DND-41 (cell line): ENCODE measurements around the gene WDFY4.

Experiments
- ATAC-seq: fragments of 200-7000 bp; cut with Tn5 transposase; 3 replicates; pipeline ENCODE4 v1.9.1; 2021; ENCODE audit warnings: low read depth; ENCODE audit not compliant: insufficient read depth
- DNase-seq: peaks from one replicate; pipeline ENCODE4 v3.0.0-alpha.2; 2020
- H2AFZ ChIP-seq: 2 replicates; pipeline ENCODE4 v1.6.0; 2012; ENCODE audit warnings: low read depth, low read length
- H3K27ac ChIP-seq: 2 replicates; pipeline ENCODE4 v1.5.1; 2012; ENCODE audit warnings: low read length, inconsistent platforms
- H3K27me3 ChIP-seq: fragments of 200-600 bp; sonication (generic); 2 replicates; pipeline ENCODE4 v1.6.0; 2012; ENCODE audit warnings: low read length, mild to moderate bottlenecking, inconsistent platforms; ENCODE audit not compliant: insufficient read depth, poor library complexity
- H3K36me3 ChIP-seq: 2 replicates; pipeline ENCODE4 v1.5.1; 2012; ENCODE audit warnings: low read length, inconsistent platforms; ENCODE audit not compliant: insufficient read depth
- H3K4me1 ChIP-seq: 2 replicates; pipeline ENCODE4 v1.5.1; 2012; ENCODE audit warnings: mild to moderate bottlenecking, low read length; ENCODE audit not compliant: insufficient read depth
- H3K4me2 ChIP-seq: 2 replicates; pipeline ENCODE4 v1.6.0; 2012; ENCODE audit warnings: mild to moderate bottlenecking, moderate library complexity, low read length, inconsistent platforms; ENCODE audit not compliant: insufficient read depth
- H3K4me3 ChIP-seq, 2 experiments: fragments of 200-600 bp in 1 of 2; shearing (Covaris generic) in 1 of 2; 2 replicates each; pipeline ENCODE4 v1.5.1; 2012 to 2016; ENCODE audit warnings: inconsistent platforms in 2 of 2, low read length in 2 of 2, mild to moderate bottlenecking in 2 of 2, low read depth in 1 of 2, moderate library complexity in 1 of 2
- H3K79me2 ChIP-seq: 2 replicates; pipeline ENCODE4 v1.6.0; 2012; ENCODE audit warnings: low read length, inconsistent platforms; ENCODE audit not compliant: insufficient read depth
- H3K9ac ChIP-seq: 2 replicates; pipeline ENCODE4 v1.6.0; 2012; ENCODE audit warnings: low read depth, mild to moderate bottlenecking, inconsistent platforms, low read length, moderate library complexity
- H3K9me3 ChIP-seq: 2 replicates; pipeline ENCODE4 v1.5.1; 2012; ENCODE audit warnings: low read length, moderate library complexity, mild to moderate bottlenecking, inconsistent platforms; ENCODE audit not compliant: insufficient read depth, severe bottlenecking
- H4K20me1 ChIP-seq: 2 replicates; pipeline ENCODE4 v1.6.0; 2012; ENCODE audit warnings: low read length; ENCODE audit not compliant: insufficient read depth
- CTCF ChIP-seq: IDR thresholded peaks from 2 replicates; pipeline ENCODE4 v1.5.1; 2012; ENCODE audit warnings: borderline replicate concordance, low read length, moderate library complexity, mild to moderate bottlenecking; ENCODE audit not compliant: poor library complexity, severe bottlenecking; ENCODE audit errors: extremely low read depth
- EZH2 ChIP-seq: IDR thresholded peaks from 3 replicates; pipeline ENCODE4 v1.6.1; 2012; ENCODE audit warnings: borderline replicate concordance, low read depth, mild to moderate bottlenecking, moderate library complexity, low read length, inconsistent platforms; ENCODE audit not compliant: severe bottlenecking

WDFY4 gene

GRCh38 chr10:48648172-48648942 is 36.3 kb upstream of the WDFY4 start:
- Histone ChIP-seq H3K27ac (no peak overlapping the region), H2AFZ (no peak overlapping the region), H3K79me2 (no peaks in the 10 kb centered on the region), H3K4me2 (no peak overlapping the region), H3K4me1 (no peaks in the 10 kb centered on the region), H4K20me1 (no peaks in the 10 kb centered on the region), H3K4me3 (no peak overlapping the region), H3K9me3 (no peaks in the 10 kb centered on the region), H3K27me3 (peaks cover 5% of the 10 kb centered on the region), H3K36me3 (no peaks in the 10 kb centered on the region), H3K9ac (no peak overlapping the region)
- peak; percentile 56 for ATAC-seq
- TF ChIP-seq CTCF (no peak), EZH2 (no peak)
- DNase-seq: no peak

- no peak overlapping the region for H3K9ac ChIP-seq
- H4K20me1 ChIP-seq: no peaks in the 10 kb centered on the region
- DNase-seq (no peak), ATAC-seq (no peak)
- no peak overlapping the region for H2AFZ ChIP-seq
- no peak overlapping the region for H3K4me2 ChIP-seq
- peaks cover 9% of the 10 kb centered on the region for H3K27me3 ChIP-seq
- no peaks in the 10 kb centered on the region for H3K79me2 ChIP-seq
- no peaks in the 10 kb centered on the region for H3K36me3 ChIP-seq
- H3K4me3 ChIP-seq: no peak overlapping the region
- no peaks in the 10 kb centered on the region for H3K9me3 ChIP-seq
- H3K4me1 ChIP-seq: no peaks in the 10 kb centered on the region
- TF ChIP-seq CTCF (no peak), EZH2 (no peak)
- no peak overlapping the region for H3K27ac ChIP-seq
These were observed 35.2 kb upstream of the WDFY4 start for GRCh38 chr10:48649349-48649944.

- Histone ChIP-seq H3K79me2 (no peaks in the 10 kb centered on the region), H2AFZ (no peak overlapping the region), H3K9ac (no peak overlapping the region), H3K27ac (no peak overlapping the region), H3K36me3 (no peaks in the 10 kb centered on the region), H3K4me3 (no peak overlapping the region), H3K4me1 (peaks cover 6% of the 10 kb centered on the region), H3K4me2 (no peak overlapping the region), H4K20me1 (peaks cover 7% of the 10 kb centered on the region; the same call in 1 of the 2 replicates), H3K27me3 (peaks cover 9% of the 10 kb centered on the region), H3K9me3 (no peaks in the 10 kb centered on the region)
- TF ChIP-seq CTCF (no peak), EZH2 (no peak)
- DNase-seq (no peak), ATAC-seq (no peak)
These were observed 33.4 kb upstream of the WDFY4 start for GRCh38 chr10:48651293-48651692.
